Activated CD4-positive, alpha-beta T cell treated with anti-CD3 and anti-CD28 coated beads, Interleukin-2, amount 50 U/mL, for 1 hour (primary cell): ENCODE results near the gene ZFP3.
"Not testable (repeated sequence)": the region's sequence is repeated elsewhere in the genome, so short reads cannot be mapped to it uniquely, and the experiment has no call there.

ENCODE experiments used
- DNase-seq: peaks from one replicate; pipeline ENCODE4 v3.0.0-alpha.2; 2020

ZFP3 gene

GRCh38 chr17:5126719-5127488, 48.6 kb downstream of the ZFP3 start:
- DNase-seq: no peak

GRCh38 chr17:5127910-5128309, 49.6 kb downstream of the ZFP3 start:
- DNase-seq: no peak

GRCh38 chr17:5128387-5128786, 50.1 kb downstream of the ZFP3 start:
- DNase-seq: not testable (repeated sequence)

- no peak for DNase-seq
Observed at GRCh38 chr17:5128905-5129535, 50.8 kb downstream of the ZFP3 start.

- not testable (repeated sequence) for DNase-seq
Observed at GRCh38 chr17:5129770-5130169, 51.5 kb downstream of the ZFP3 start.

GRCh38 chr17:5130261-5130660, 52.0 kb downstream of the ZFP3 start:
- DNase-seq: not testable (repeated sequence)

- not testable (repeated sequence) for DNase-seq
Observed at GRCh38 chr17:5130687-5131086, 52.4 kb downstream of the ZFP3 start.

GRCh38 chr17:5131146-5131715, 53.0 kb downstream of the ZFP3 start:
- DNase-seq: no peak

- not testable (repeated sequence) for DNase-seq
Observed at GRCh38 chr17:5131799-5132502, 53.7 kb downstream of the ZFP3 start.

- not testable (repeated sequence) for DNase-seq
Observed at GRCh38 chr17:5132503-5133225, 54.4 kb downstream of the ZFP3 start.

GRCh38 chr17:5133311-5133710, 55.0 kb downstream of the ZFP3 start:
- no peak for DNase-seq

GRCh38 chr17:5133961-5134360, 55.7 kb downstream of the ZFP3 start:
- not testable (repeated sequence) for DNase-seq

- not testable (repeated sequence) for DNase-seq
Observed at GRCh38 chr17:5134571-5134970, 56.3 kb downstream of the ZFP3 start.

GRCh38 chr17:5135131-5135712, 57.0 kb downstream of the ZFP3 start:
- not testable (repeated sequence) for DNase-seq

GRCh38 chr17:5135726-5136579, 57.7 kb downstream of the ZFP3 start:
- no peak for DNase-seq

GRCh38 chr17:5136580-5137412, 58.5 kb downstream of the ZFP3 start:
- DNase-seq: not testable (repeated sequence)

- DNase-seq: not testable (repeated sequence)
Observed at GRCh38 chr17:5137511-5138197, 59.4 kb downstream of the ZFP3 start.

GRCh38 chr17:5138198-5138544, 59.9 kb downstream of the ZFP3 start:
- not testable (repeated sequence) for DNase-seq

GRCh38 chr17:5138616-5139457, 60.6 kb downstream of the ZFP3 start:
- no peak for DNase-seq
